ENCODE data around the gene OSBPL6.

GRCh38 chr2:178377046-178377445, 182.7 kb downstream of the OSBPL6 start:
- TF ChIP-seq CTCF (IDR thresholded peaks at IDR 0.05 in 2 of 3, conservative IDR thresholded peaks at IDR 0.05 in 1 of 3; ENCODE audit: insufficient read depth in 2 of 3, low read depth in 1 of 3, low read length in 3 of 3) = no peak
- TF ChIP-seq FOXP4 (CRISPR knock-in tag; IDR thresholded peaks at IDR 0.05; ENCODE audit: borderline replicate concordance) = no peak
- no peak for TF ChIP-seq ZNF609 (CRISPR knock-in tag; IDR thresholded peaks at IDR 0.05; ENCODE audit: borderline replicate concordance)
- TF ChIP-seq TAF1 (IDR thresholded peaks at IDR 0.05; ENCODE audit: control insufficient read depth, extremely low read depth, insufficient read depth, low read length, severe bottlenecking) = no peak
- no peak for TF ChIP-seq ZNF280A (IDR thresholded peaks at IDR 0.05; ENCODE audit: low read depth, partially characterized antibody)
- TF ChIP-seq HCFC1 (IDR thresholded peaks at IDR 0.05; ENCODE audit: low read depth, low read length) = no peak
- no peak for TF ChIP-seq E2F1 (CRISPR knock-in tag; IDR thresholded peaks at IDR 0.05)
